GM12878 (cell line): Measurements from ENCODE around the gene DNAJC17. TPM values are rescaled to one million over a fixed set of nuclear protein-coding genes. Genes with fewer than 3 reads are reported as not detected.

Experiments used
- ATAC-seq: fragments of 200-7000 bp; cut with Tn5 transposase; 3 replicates; pipeline ENCODE4 v1.9.1; 2020; ENCODE audit warnings: mild to moderate bottlenecking, moderate library complexity
- BruUV-seq: library from RNA; stranded (reverse); fragments of 400-500 nt; replicated peaks from 2 replicates; lab custom pipeline; 2021; lab: Mats Ljungman, UMichigan
- CTCF ChIA-PET: fragments of 300-600 bp; sonication (Branson Sonifier 250); formaldehyde crosslinking; extraction: SDS; loops from one replicate; lab custom pipeline; 2021; ENCODE audit warnings: inconsistent platforms; lab: Yijun Ruan, JAX
- POLR2A ChIA-PET: fragments of 350-600 bp; formaldehyde crosslinking; extraction: SDS; loops from one replicate; lab custom pipeline; 2021; ENCODE audit warnings: inconsistent platforms; lab: Charles Lee
- RAD21 ChIA-PET: fragments of 300-600 bp; sonication (Branson Sonifier 250); formaldehyde crosslinking; loops from one replicate; lab custom pipeline; 2023; ENCODE audit warnings: antibody characterized with exemption; ENCODE audit not compliant: unreplicated experiment; lab: Charles Lee
- SMC1A ChIA-PET: fragments of 300-600 bp; sonication (Branson Sonifier 250); formaldehyde crosslinking; loops from one replicate; lab custom pipeline; 2023; ENCODE audit not compliant: unreplicated experiment, uncharacterized antibody; lab: Charles Lee
- DNase-seq: peaks from one replicate; pipeline ENCODE4 v3.0.0-alpha.2; 2011; ENCODE audit warnings: low read depth, low spot score
- FAIRE-seq: peaks from 3 replicates; lab custom pipeline; 2011; peaks lifted over from hg19 to GRCh38; lab: Jason Lieb, UNC
- H2AFZ ChIP-seq: 2 replicates; pipeline ENCODE4 v1.6.0; 2011; ENCODE audit warnings: low read depth, low read length, control low read depth; ENCODE audit not compliant: control insufficient read depth
- H3K27ac ChIP-seq: 2 replicates; pipeline ENCODE4 v1.5.1; 2011; ENCODE audit warnings: control low read depth; ENCODE audit not compliant: control insufficient read depth, insufficient read depth
- H3K27me3 ChIP-seq, 2 experiments: replicated peaks in 1 of 2; 2 replicates each; pipeline versions ENCODE4 v1.6.0 to v1.6.1; 2011; ENCODE audit warnings: low read length in 1 of 2; ENCODE audit not compliant: control insufficient read depth in 2 of 2, insufficient read depth in 2 of 2
- H3K36me3 ChIP-seq, 2 experiments: 2 replicates each; pipeline ENCODE4 v1.5.1; 2011; ENCODE audit warnings: low read length in 1 of 2; ENCODE audit not compliant: control insufficient read depth in 2 of 2, insufficient read depth in 2 of 2
- H3K4me1 ChIP-seq: 2 replicates; pipeline ENCODE4 v1.6.1; 2011; ENCODE audit warnings: mild to moderate bottlenecking, low read length, moderate library complexity, mixed read lengths; ENCODE audit not compliant: control insufficient read depth, insufficient read depth
- H3K4me2 ChIP-seq: 2 replicates; pipeline ENCODE4 v1.6.0; 2011; ENCODE audit warnings: control low read depth; ENCODE audit not compliant: control insufficient read depth, insufficient read depth
- H3K4me3 ChIP-seq: fragments of 200-600 bp; sonication (generic); 2 replicates; pipeline ENCODE4 v1.5.1; 2016
- H3K79me2 ChIP-seq: 2 replicates; pipeline ENCODE4 v1.6.0; 2011; ENCODE audit warnings: low read length; ENCODE audit not compliant: control insufficient read depth, insufficient read depth
- H3K9ac ChIP-seq: 2 replicates; pipeline ENCODE4 v1.8.0; 2011; ENCODE audit warnings: low read length, control low read depth, mixed read lengths; ENCODE audit not compliant: control insufficient read depth, insufficient read depth
- H3K9me3 ChIP-seq: replicated peaks from 3 replicates; pipeline ENCODE4 v1.5.1; 2011; ENCODE audit warnings: mild to moderate bottlenecking, low read length; ENCODE audit not compliant: control insufficient read depth, insufficient read depth
- H4K20me1 ChIP-seq: 2 replicates; pipeline ENCODE4 v1.6.0; 2011; ENCODE audit not compliant: control insufficient read depth, insufficient read depth
- CBX3 ChIP-seq: fragments of 200-600 bp; sonication (generic); IDR thresholded peaks from 2 replicates; pipeline ENCODE4 v1.6.1; 2016; ENCODE audit warnings: low read depth, borderline replicate concordance
- CEBPB ChIP-seq, 2 experiments: fragments of 150-350 bp in 1 of 2; IDR thresholded peaks; 2 replicates each; pipeline ENCODE4 v1.6.1; 2012 to 2014; ENCODE audit warnings: low read depth in 2 of 2, low read length in 2 of 2, borderline replicate concordance in 1 of 2, inconsistent platforms in 1 of 2
- DPF2 ChIP-seq: fragments of 450-650 bp; IDR thresholded peaks from 2 replicates; pipeline ENCODE4 v1.6.1; 2017; ENCODE audit warnings: mild to moderate bottlenecking
- ETV6 ChIP-seq, 2 experiments: fragments of 450-650 bp in 1 of 2; IDR thresholded peaks in 1 of 2; conservative IDR thresholded peaks in 1 of 2; 2 replicates each; pipeline ENCODE4 v1.6.1; 2014; ENCODE audit warnings: antibody characterized with exemption in 1 of 2, borderline replicate concordance in 1 of 2, low read depth in 1 of 2, mild to moderate bottlenecking in 1 of 2, moderate library complexity in 1 of 2
- FOS ChIP-seq: IDR thresholded peaks from 3 replicates; pipeline ENCODE4 v1.6.1; 2011; ENCODE audit warnings: borderline replicate concordance; ENCODE audit not compliant: insufficient read length; ENCODE audit errors: extremely low read depth
- GABPA ChIP-seq: IDR thresholded peaks from 2 replicates; pipeline ENCODE4 v1.6.1; 2014; ENCODE audit warnings: antibody characterized with exemption, low read depth, mild to moderate bottlenecking, inconsistent platforms
- MAX ChIP-seq: IDR thresholded peaks from 2 replicates; pipeline ENCODE4 v1.6.1; 2012; ENCODE audit warnings: low read depth, low read length, improper control_type of control experiment
- NFYB ChIP-seq: IDR thresholded peaks from 2 replicates; pipeline ENCODE4 v1.6.1; 2011; ENCODE audit warnings: low read depth, mild to moderate bottlenecking, low read length, improper control_type of control experiment, moderate library complexity; ENCODE audit not compliant: insufficient read depth
- SP1 ChIP-seq: IDR thresholded peaks from one replicate; pipeline ENCODE4 v1.6.1; 2011; ENCODE audit warnings: low read depth, low read length
- SRF ChIP-seq, 2 experiments: IDR thresholded peaks; 2 replicates each; pipeline ENCODE4 v1.6.1; 2011; ENCODE audit warnings: low read depth in 2 of 2, low read length in 2 of 2, mild to moderate bottlenecking in 1 of 2, moderate library complexity in 1 of 2
- TARDBP ChIP-seq: IDR thresholded peaks from 2 replicates; pipeline ENCODE4 v1.6.1; 2016; ENCODE audit warnings: borderline replicate concordance
- ZNF217 ChIP-seq: fragments of 450-650 bp; IDR thresholded peaks from 2 replicates; pipeline ENCODE4 v1.6.1; 2017; ENCODE audit warnings: antibody characterized with exemption, mild to moderate bottlenecking
- ZNF24 ChIP-seq: fragments of 450-650 bp; IDR thresholded peaks from 2 replicates; pipeline ENCODE4 v1.6.1; 2017; ENCODE audit warnings: antibody characterized with exemption, mild to moderate bottlenecking
- WGBS: methylation state at CpG from one replicate; pipeline ENCODE4 v1.1.6; 2016; ENCODE audit warnings: low lambda C conversion rate; ENCODE audit not compliant: insufficient replicate concordance, insufficient coverage; ENCODE audit errors: missing lambda C conversion rate; 5-methylcytosine and 5-hydroxymethylcytosine counted together
- in situ Hi-C: fragments of 300-500 bp; cut with MboI; formaldehyde crosslinking; loops from 9 replicates; pipeline ENCODE4 v1.14.3; 2018; ENCODE audit warnings: mixed read lengths
- intact Hi-C: fragments of 100-400 bp; cut with micrococcal nuclease; formaldehyde crosslinking; loops from one replicate; pipeline ENCODE4 v1.14.2; 2022; ENCODE audit not compliant: unreplicated experiment
- polyA plus RNA-seq, 11 experiments: library from polyadenylated mRNA; depleted of rRNA in 4 of 11; unstranded in 6 of 11; stranded (reverse) in 5 of 11; fragments of >200 nt; fragmentation: Nextera tagmentation in 4 of 11; fragmentation: Illumina TruSeq in 1 of 11; extraction: Ambion mirVana in 4 of 11; extraction: Trizol in 1 of 11; gene quantifications; 1 replicate in 1 of 11; 2 replicates in 10 of 11; pipeline versions ENCODE4 v1.2.1 to v1.2.3, GENCODE V29; 2011 to 2016; ENCODE audit warnings: inconsistent platforms in 2 of 11, missing spikeins in 2 of 11, low read depth in 1 of 11
- total RNA-seq, 4 experiments: library from RNA; depleted of rRNA in 3 of 4; stranded (reverse); fragments of >200 nt in 3 of 4; fragmentation: Illumina TruSeq in 1 of 4; extraction: Trizol in 1 of 4; gene quantifications; 2 replicates each; pipeline versions ENCODE4 v1.2.1 to v1.2.3, GENCODE V29; 2013 to 2021
- TF ChIP-seq, protein P1 (sequence below): IDR thresholded peaks from 2 replicates; pipeline ENCODE4 v1.6.1; 2012; ENCODE audit warnings: low read depth, low read length, improper control_type of control experiment
- TF ChIP-seq, protein P2 (sequence below): fragments of 150-350 bp; IDR thresholded peaks from 2 replicates; pipeline ENCODE4 v1.6.1; 2014; ENCODE audit warnings: mild to moderate bottlenecking, low read depth, low read length

DNAJC17 gene
- total and polyA plus RNA-seq, 10 of the 15 experiments (the other 5 are each of a cell fraction or from before 2014, with no cell fraction given), result 6.1 to 62.8 (median 45.4) TPM

DNA sequence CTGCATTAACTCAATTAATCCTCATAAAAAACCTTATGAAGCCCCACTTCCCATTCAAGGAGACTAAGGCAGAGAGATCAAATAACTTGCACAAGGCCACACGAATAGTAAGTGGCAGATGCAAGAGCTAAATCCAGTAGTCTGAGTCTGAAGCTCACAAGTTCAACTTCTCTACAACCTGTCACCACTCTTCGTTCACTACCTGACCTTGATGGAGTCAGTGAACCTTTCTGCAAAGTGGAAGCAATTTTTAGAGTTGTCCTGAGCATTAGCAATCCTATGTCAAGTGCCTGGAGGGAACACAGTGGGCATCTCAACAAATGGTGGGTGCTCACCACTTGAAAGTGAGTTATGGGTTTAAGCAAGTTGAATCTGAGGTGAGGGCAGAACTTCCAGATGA, 34.5 kb upstream of the DNAJC17 start:
- H3K4me3 ChIP-seq, result no peak overlapping the region
- RAD21 ChIA-PET, result no interaction called here
- peaks cover 1 to 3% of the 10 kb centered on the region in 2 experiments; a peak in 1 of 4 replicates for H3K27me3 ChIP-seq
- no peak overlapping the region for H3K9ac ChIP-seq
- intact Hi-C loops, result loop anchor here (10.0 kb wide), 1 partner anchor 273 kb away; the partner anchor contains the start of gene INO80
- ATAC-seq (no peak), FAIRE-seq (no peak), DNase-seq (no peak)
- TF ChIP-seq, protein P1, sequence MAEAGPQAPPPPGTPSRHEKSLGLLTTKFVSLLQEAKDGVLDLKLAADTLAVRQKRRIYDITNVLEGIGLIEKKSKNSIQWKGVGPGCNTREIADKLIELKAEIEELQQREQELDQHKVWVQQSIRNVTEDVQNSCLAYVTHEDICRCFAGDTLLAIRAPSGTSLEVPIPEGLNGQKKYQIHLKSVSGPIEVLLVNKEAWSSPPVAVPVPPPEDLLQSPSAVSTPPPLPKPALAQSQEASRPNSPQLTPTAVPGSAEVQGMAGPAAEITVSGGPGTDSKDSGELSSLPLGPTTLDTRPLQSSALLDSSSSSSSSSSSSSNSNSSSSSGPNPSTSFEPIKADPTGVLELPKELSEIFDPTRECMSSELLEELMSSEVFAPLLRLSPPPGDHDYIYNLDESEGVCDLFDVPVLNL, result no peak
- TF ChIP-seq ZNF217 (no peak), DPF2 (no peak)
- WGBS, result 26% methylated on average over 2 of the region's 2 CpGs
- H3K79me2 ChIP-seq, result no peaks in the 10 kb centered on the region
- H2AFZ ChIP-seq, result no peak overlapping the region
- BruUV-seq, result no TSS peak
- peaks cover 14% of the 10 kb centered on the region for H3K4me1 ChIP-seq
- H3K27ac ChIP-seq, result no peak overlapping the region
- CTCF ChIA-PET, result interaction anchor here (0.6 to 1.1 kb wide), 2 partner anchors 50 to 530 kb away, joined by 3 to 4 read pairs; no protein-coding TSS in a partner anchor
- POLR2A ChIA-PET, result no interaction called here
- no peaks in the 10 kb centered on the region for H3K9me3 ChIP-seq
- no peak overlapping the region for H3K4me2 ChIP-seq
- SMC1A ChIA-PET, result interaction anchor here (1.9 kb wide), 1 partner anchor 27 kb away, joined by 5 read pairs; no protein-coding TSS in a partner anchor
- no peaks in the 10 kb centered on the region for H4K20me1 ChIP-seq
- in situ Hi-C loops, result no loop called here
- H3K36me3 ChIP-seq, result no peaks in the 10 kb centered on the region

GRCh38 chr15:40838756-40839155, 31.5 kb upstream of the DNAJC17 start:
- Histone ChIP-seq H3K9me3 (no peaks in the 10 kb centered on the region), H3K36me3 (no peaks in the 10 kb centered on the region), H4K20me1 (no peaks in the 10 kb centered on the region), H3K4me3 (no peak overlapping the region), H3K27me3 (peaks cover 1 to 3% of the 10 kb centered on the region in 2 experiments; a peak in 1 of 4 replicates), H3K4me1 (no peaks in the 10 kb centered on the region), H2AFZ (no peak overlapping the region), H3K9ac (no peak overlapping the region), H3K4me2 (no peak overlapping the region), H3K79me2 (no peaks in the 10 kb centered on the region), H3K27ac (no peak overlapping the region)
- RAD21 ChIA-PET, result interaction anchor here (1.1 to 2.1 kb wide), 3 partner anchors 19 to 54 kb away, joined by 3 to 4 read pairs (median 3); no protein-coding TSS in a partner anchor
- no peak for FAIRE-seq
- DNase-seq, result no peak
- 33% methylated on average over 5 of the region's 5 CpGs for WGBS
- in situ Hi-C loops, result no loop called here
- POLR2A ChIA-PET, result interaction anchor here (0.6 to 1.1 kb wide), 3 partner anchors 10 to 59 kb away, joined by 3 to 4 read pairs (median 3); partner anchors contain the start of gene PPP1R14D
- intact Hi-C loops, result no loop called here
- BruUV-seq, result no TSS peak
- CTCF ChIA-PET, result interaction anchor here (1.2 to 2.6 kb wide), 4 partner anchors 10 to 86 kb away, joined by 3 to 12 read pairs (median 4); partner anchors contain the start of gene PPP1R14D
- SMC1A ChIA-PET, result interaction anchor here (0.6 to 0.8 kb wide), 2 partner anchors 56 to 533 kb away, joined by 3 read pairs; no protein-coding TSS in a partner anchor
- no peak for ATAC-seq
- TF ChIP-seq NFYB (no peak), CBX3 (no peak), SRF (IDR thresholded peaks at IDR 0.05; ENCODE audit: low read depth in 2 of 2, low read length in 2 of 2) (no peak), GABPA (no peak), ZNF24 (no peak), SP1 (no peak), TARDBP (no peak), FOS (no peak), ETV6 (conservative IDR thresholded peaks at IDR 0.05 in 1 of 2, IDR thresholded peaks at IDR 0.05 in 1 of 2; ENCODE audit: borderline replicate concordance in 1 of 2, low read depth in 1 of 2) (no peak), CEBPB (IDR thresholded peaks at IDR 0.05; ENCODE audit: borderline replicate concordance in 1 of 2, low read depth in 2 of 2, low read length in 2 of 2) (no peak), MAX (no peak)
- TF ChIP-seq, protein P2, sequence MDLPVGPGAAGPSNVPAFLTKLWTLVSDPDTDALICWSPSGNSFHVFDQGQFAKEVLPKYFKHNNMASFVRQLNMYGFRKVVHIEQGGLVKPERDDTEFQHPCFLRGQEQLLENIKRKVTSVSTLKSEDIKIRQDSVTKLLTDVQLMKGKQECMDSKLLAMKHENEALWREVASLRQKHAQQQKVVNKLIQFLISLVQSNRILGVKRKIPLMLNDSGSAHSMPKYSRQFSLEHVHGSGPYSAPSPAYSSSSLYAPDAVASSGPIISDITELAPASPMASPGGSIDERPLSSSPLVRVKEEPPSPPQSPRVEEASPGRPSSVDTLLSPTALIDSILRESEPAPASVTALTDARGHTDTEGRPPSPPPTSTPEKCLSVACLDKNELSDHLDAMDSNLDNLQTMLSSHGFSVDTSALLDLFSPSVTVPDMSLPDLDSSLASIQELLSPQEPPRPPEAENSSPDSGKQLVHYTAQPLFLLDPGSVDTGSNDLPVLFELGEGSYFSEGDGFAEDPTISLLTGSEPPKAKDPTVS, result no peak
